ENCODE results near the gene NSUN3.
A peak's percentile ranks its signal among the peaks of the same experiment; 100 is the strongest.

NSUN3 gene

GRCh38 chr3:94083261-94083660 lies 20.4 kb downstream of the NSUN3 start:
- Histone ChIP-seq H3K36me3 (peaks cover 38% of the 10 kb centered on the region), H3K9me3 (no peaks in the 10 kb centered on the region), H3K27me3 (no peaks in the 10 kb centered on the region), H3K4me3 (ENCODE audit: low read depth in 1 of 2, low read length in 1 of 2) (no peak overlapping the region), H3K27ac (no peak overlapping the region), H3K4me1 (ENCODE audit: control insufficient read depth in 1 of 2, insufficient read depth in 1 of 2, low read depth in 1 of 2, low read length in 1 of 2) (no peaks in the 10 kb centered on the region)
- TF ChIP-seq CTCF (IDR thresholded peaks at IDR 0.05), result no peak

GRCh38 chr3:94089126-94089525 lies 26.3 kb downstream of the NSUN3 start:
- H3K27ac ChIP-seq, result no peak overlapping the region
- peaks cover 5 to 8% of the 10 kb centered on the region in 2 experiments for H3K4me1 ChIP-seq (ENCODE audit: control insufficient read depth in 1 of 2, insufficient read depth in 1 of 2, low read depth in 1 of 2, low read length in 1 of 2)
- no peaks in the 10 kb centered on the region for H3K27me3 ChIP-seq
- TF ChIP-seq CTCF (IDR thresholded peaks at IDR 0.05), result no peak
- H3K4me3 ChIP-seq (ENCODE audit: low read depth in 1 of 2, low read length in 1 of 2), result no peak overlapping the region
- H3K9me3 ChIP-seq, result no peaks in the 10 kb centered on the region
- peaks cover 38% of the 10 kb centered on the region for H3K36me3 ChIP-seq

GRCh38 chr3:94092086-94092485 lies 29.2 kb downstream of the NSUN3 start:
- no peak for TF ChIP-seq CTCF (IDR thresholded peaks at IDR 0.05)
- H3K4me1 ChIP-seq (ENCODE audit: control insufficient read depth in 1 of 2, insufficient read depth in 1 of 2, low read depth in 1 of 2, low read length in 1 of 2), result peaks cover 5 to 8% of the 10 kb centered on the region in 2 experiments
- peaks cover 38% of the 10 kb centered on the region for H3K36me3 ChIP-seq
- no peak overlapping the region for H3K4me3 ChIP-seq (ENCODE audit: low read depth in 1 of 2, low read length in 1 of 2)
- H3K27ac ChIP-seq, result peak overlapping the region; percentile 53
- H3K9me3 ChIP-seq, result no peaks in the 10 kb centered on the region
- no peaks in the 10 kb centered on the region for H3K27me3 ChIP-seq

- H3K27ac ChIP-seq, result no peak overlapping the region
- H3K36me3 ChIP-seq, result peaks cover 38% of the 10 kb centered on the region
These were observed 30.3 kb downstream of the NSUN3 start for GRCh38 chr3:94093151-94093550.

GRCh38 chr3:94095111-94095510 lies 32.2 kb downstream of the NSUN3 start:
- no peak overlapping the region for H3K27ac ChIP-seq
- peaks cover 26% of the 10 kb centered on the region for H3K36me3 ChIP-seq
- no peaks in the 10 kb centered on the region for H3K9me3 ChIP-seq
- no peak for TF ChIP-seq CTCF (IDR thresholded peaks at IDR 0.05)
- H3K4me1 ChIP-seq (ENCODE audit: control insufficient read depth in 1 of 2, insufficient read depth in 1 of 2, low read depth in 1 of 2, low read length in 1 of 2), result peaks cover 29 to 34% of the 10 kb centered on the region in 2 experiments
- H3K4me3 ChIP-seq (ENCODE audit: low read depth in 1 of 2, low read length in 1 of 2), result no peak overlapping the region
- H3K27me3 ChIP-seq, result no peaks in the 10 kb centered on the region

More at GRCh38 chr3:94093151-94093550, 30.3 kb downstream of the NSUN3 start:
- H3K4me1 ChIP-seq (ENCODE audit: control insufficient read depth in 1 of 2, insufficient read depth in 1 of 2, low read depth in 1 of 2, low read length in 1 of 2), result peaks cover 13 to 17% of the 10 kb centered on the region in 2 experiments
- H3K9me3 ChIP-seq, result no peaks in the 10 kb centered on the region
- no peak overlapping the region for H3K4me3 ChIP-seq (ENCODE audit: low read depth in 1 of 2, low read length in 1 of 2)
- H3K27me3 ChIP-seq, result no peaks in the 10 kb centered on the region
- no peak for TF ChIP-seq CTCF (IDR thresholded peaks at IDR 0.05)

- peaks cover 24 to 26% of the 10 kb centered on the region in 2 experiments for H3K4me1 ChIP-seq (ENCODE audit: control insufficient read depth in 1 of 2, insufficient read depth in 1 of 2, low read depth in 1 of 2, low read length in 1 of 2)
- peaks cover 26% of the 10 kb centered on the region for H3K36me3 ChIP-seq
- no peaks in the 10 kb centered on the region for H3K9me3 ChIP-seq
- no peaks in the 10 kb centered on the region for H3K27me3 ChIP-seq
- no peak overlapping the region for H3K4me3 ChIP-seq (ENCODE audit: low read depth in 1 of 2, low read length in 1 of 2)
- peak overlapping the region; percentile 75 for H3K27ac ChIP-seq
- TF ChIP-seq CTCF (IDR thresholded peaks at IDR 0.05), result no peak
These were observed 35.6 kb downstream of the NSUN3 start for GRCh38 chr3:94098452-94098851.
